22Rv1 (cell line): Measurements from ENCODE around the gene LAMA5.

Source experiments
- ZFX ChIP-seq: fragments of 450-650 bp; IDR thresholded peaks from 2 replicates; pipeline ENCODE4 v1.6.1; 2017; ENCODE audit warnings: antibody characterized with exemption, borderline replicate concordance
- TF ChIP-seq, protein P1 (sequence below): fragments of 450-650 bp; IDR thresholded peaks from 2 replicates; pipeline ENCODE4 v1.5.1; 2017; ENCODE audit warnings: mild to moderate bottlenecking

DNA sequence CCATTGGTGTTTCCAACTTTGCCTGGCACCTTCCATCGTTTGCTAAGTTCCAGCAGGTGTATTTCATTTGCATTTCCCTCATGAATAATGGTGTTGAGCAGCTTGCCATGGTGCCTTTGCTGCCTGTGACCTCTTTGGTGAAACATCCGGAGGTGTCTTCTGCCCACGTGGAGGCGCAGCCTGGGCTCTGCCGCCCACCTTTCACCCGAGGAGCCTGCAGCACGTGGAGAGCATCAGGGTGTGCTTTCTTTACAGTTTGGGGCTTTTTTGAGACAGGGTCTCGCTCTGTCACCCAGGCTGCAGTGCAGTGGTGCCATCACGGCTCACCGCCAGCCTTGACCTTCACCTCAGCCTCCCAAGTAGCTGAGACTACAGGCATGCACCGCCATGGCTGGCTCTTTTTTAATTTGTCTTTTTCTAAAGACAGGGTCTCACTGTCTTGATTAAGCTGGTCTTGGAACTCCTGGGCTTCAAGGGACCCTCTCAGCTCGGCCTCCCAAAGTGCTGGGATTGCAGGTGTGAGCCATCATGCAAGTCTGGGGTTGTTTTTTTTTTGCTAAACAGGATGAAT, 67.4 kb downstream of the LAMA5 start:
- TF ChIP-seq, protein P1, sequence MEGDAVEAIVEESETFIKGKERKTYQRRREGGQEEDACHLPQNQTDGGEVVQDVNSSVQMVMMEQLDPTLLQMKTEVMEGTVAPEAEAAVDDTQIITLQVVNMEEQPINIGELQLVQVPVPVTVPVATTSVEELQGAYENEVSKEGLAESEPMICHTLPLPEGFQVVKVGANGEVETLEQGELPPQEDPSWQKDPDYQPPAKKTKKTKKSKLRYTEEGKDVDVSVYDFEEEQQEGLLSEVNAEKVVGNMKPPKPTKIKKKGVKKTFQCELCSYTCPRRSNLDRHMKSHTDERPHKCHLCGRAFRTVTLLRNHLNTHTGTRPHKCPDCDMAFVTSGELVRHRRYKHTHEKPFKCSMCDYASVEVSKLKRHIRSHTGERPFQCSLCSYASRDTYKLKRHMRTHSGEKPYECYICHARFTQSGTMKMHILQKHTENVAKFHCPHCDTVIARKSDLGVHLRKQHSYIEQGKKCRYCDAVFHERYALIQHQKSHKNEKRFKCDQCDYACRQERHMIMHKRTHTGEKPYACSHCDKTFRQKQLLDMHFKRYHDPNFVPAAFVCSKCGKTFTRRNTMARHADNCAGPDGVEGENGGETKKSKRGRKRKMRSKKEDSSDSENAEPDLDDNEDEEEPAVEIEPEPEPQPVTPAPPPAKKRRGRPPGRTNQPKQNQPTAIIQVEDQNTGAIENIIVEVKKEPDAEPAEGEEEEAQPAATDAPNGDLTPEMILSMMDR: no peak
- no peak for TF ChIP-seq ZFX
